Endodermal cell (in vitro differentiated cells): Measurements from ENCODE around the gene RAB4B. TPM values are rescaled to one million over a fixed set of nuclear protein-coding genes. Genes with fewer than 3 reads are reported as not detected.

ENCODE experiments used
- DNase-seq: peaks from one replicate; pipeline ENCODE4 v3.0.0-alpha.2; 2017
- H3K27ac ChIP-seq: 2 replicates; pipeline ENCODE4 v1.5.1; 2013; ENCODE audit warnings: mild to moderate bottlenecking, low read depth, low read length, moderate library complexity
- H3K27me3 ChIP-seq: 2 replicates; pipeline ENCODE4 v1.6.1; 2013; ENCODE audit warnings: mild to moderate bottlenecking, low read length, moderate library complexity; ENCODE audit not compliant: insufficient read depth, control insufficient read depth, poor library complexity, severe bottlenecking
- H3K36me3 ChIP-seq: 2 replicates; pipeline ENCODE4 v1.7.0; 2013; ENCODE audit warnings: mild to moderate bottlenecking, low read length, moderate library complexity; ENCODE audit not compliant: control insufficient read depth, insufficient read depth
- H3K4me1 ChIP-seq: one replicate; pipeline ENCODE4 v1.7.0; 2013; ENCODE audit warnings: low read length; ENCODE audit not compliant: control insufficient read depth, insufficient read depth
- H3K4me3 ChIP-seq: 2 replicates; pipeline ENCODE4 v1.5.1; 2013; ENCODE audit warnings: mild to moderate bottlenecking, low read length, moderate library complexity
- H3K9ac ChIP-seq: 2 replicates; pipeline ENCODE4 v1.6.1; 2013; ENCODE audit warnings: mild to moderate bottlenecking, low read length, moderate library complexity; ENCODE audit not compliant: poor library complexity, severe bottlenecking; ENCODE audit errors: extremely low read depth
- H3K9me3 ChIP-seq: 2 replicates; pipeline ENCODE4 v1.6.1; 2013; ENCODE audit warnings: mild to moderate bottlenecking, low read length, moderate library complexity; ENCODE audit not compliant: control insufficient read depth
- H3K27ac Mint-ChIP-seq: 2 replicates; pipeline ENCODE4 v1.8.0; 2020; ENCODE audit warnings: mixed read lengths
- H3K27me3 Mint-ChIP-seq: 2 replicates; pipeline ENCODE4 v1.8.0; 2021; ENCODE audit warnings: mild to moderate bottlenecking, mixed read lengths; ENCODE audit not compliant: insufficient read depth
- H3K36me3 Mint-ChIP-seq: 2 replicates; pipeline ENCODE4 v1.8.0; 2020; ENCODE audit warnings: low read depth, mixed read lengths
- H3K4me1 Mint-ChIP-seq: 2 replicates; pipeline ENCODE4 v1.8.0; 2020; ENCODE audit warnings: mixed read lengths
- H3K4me3 Mint-ChIP-seq: 2 replicates; pipeline ENCODE4 v1.8.0; 2020; ENCODE audit warnings: mild to moderate bottlenecking, moderate library complexity, mixed read lengths
- H3K9me3 Mint-ChIP-seq: 2 replicates; pipeline ENCODE4 v1.8.0; 2020; ENCODE audit warnings: mild to moderate bottlenecking, mixed read lengths
- WGBS, 2 experiments: methylation state at CpG; one replicate each; pipeline versions ENCODE4 v1.1.5 to v1.1.7; 2013; ENCODE audit warnings: missing lambda C conversion rate in 2 of 2, mixed read lengths in 1 of 2; ENCODE audit not compliant: insufficient coverage in 1 of 2, insufficient read length in 1 of 2; 5-methylcytosine and 5-hydroxymethylcytosine counted together
- total RNA-seq, 2 donors: library from RNA; stranded (reverse); fragmentation: NEBNext Ultra II Directional in 1 of 2; extraction: Animal tissue kit (Norgen Biotek cat#: 25700) in 1 of 2; gene quantifications; 2 replicates in 1 of 2; 3 replicates in 1 of 2; pipeline ENCODE4 v1.2.1, GENCODE V29; 2021
- TF ChIP-seq, protein P1 (sequence below): fragments of 200-600 bp; sonication (generic); conservative IDR thresholded peaks from 2 replicates; pipeline ENCODE4 v1.5.0; 2021; ENCODE audit warnings: antibody characterized with exemption, mild to moderate bottlenecking

RAB4B gene
- total RNA-seq, 2 donors from 2014 or later, result 29.2 to 34.1 TPM

DNA sequence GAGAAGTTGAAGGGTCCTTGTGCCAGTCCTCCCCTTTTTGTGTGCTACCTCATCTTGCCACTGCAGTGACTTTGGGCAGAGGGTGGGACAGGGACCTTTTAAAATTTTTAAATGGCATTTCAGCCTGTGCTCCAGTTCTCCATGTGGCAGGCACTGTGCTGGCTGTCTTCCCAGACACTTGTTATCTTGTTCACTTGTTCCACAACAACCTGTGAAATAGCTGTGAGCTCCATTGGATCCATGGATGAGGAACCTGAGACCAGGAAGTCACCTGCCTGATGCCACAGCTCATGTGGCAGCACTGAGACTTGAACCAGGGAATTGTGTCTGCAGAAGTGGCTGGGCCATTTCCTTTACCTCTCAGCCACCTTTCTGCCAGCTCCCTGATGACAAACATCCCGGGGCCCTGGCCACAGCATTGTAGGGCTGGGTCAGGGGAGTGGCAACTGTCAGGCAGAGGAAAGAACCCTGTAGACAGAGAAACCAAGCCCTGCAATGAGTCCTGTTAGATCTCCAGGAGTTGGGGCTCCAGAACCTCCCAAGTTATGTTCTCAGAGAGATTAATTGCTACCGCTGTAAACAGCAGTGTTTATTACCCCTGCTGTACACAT is 27.3 kb downstream of the RAB4B start:
- Mint-ChIP-seq H3K36me3 (peaks cover 52% of the 10 kb centered on the region), H3K4me3 (no peak overlapping the region), H3K9me3 (no peaks in the 10 kb centered on the region), H3K4me1 (peaks cover 58% of the 10 kb centered on the region), H3K27ac (peak overlapping the region; percentile 89), H3K27me3 (no peaks in the 10 kb centered on the region)
- no peak for DNase-seq
- H3K36me3 ChIP-seq, result peaks cover 88% of the 10 kb centered on the region
- H3K4me1 ChIP-seq, result peaks cover 29% of the 10 kb centered on the region
- no peak overlapping the region for H3K4me3 ChIP-seq
- TF ChIP-seq, protein P1, sequence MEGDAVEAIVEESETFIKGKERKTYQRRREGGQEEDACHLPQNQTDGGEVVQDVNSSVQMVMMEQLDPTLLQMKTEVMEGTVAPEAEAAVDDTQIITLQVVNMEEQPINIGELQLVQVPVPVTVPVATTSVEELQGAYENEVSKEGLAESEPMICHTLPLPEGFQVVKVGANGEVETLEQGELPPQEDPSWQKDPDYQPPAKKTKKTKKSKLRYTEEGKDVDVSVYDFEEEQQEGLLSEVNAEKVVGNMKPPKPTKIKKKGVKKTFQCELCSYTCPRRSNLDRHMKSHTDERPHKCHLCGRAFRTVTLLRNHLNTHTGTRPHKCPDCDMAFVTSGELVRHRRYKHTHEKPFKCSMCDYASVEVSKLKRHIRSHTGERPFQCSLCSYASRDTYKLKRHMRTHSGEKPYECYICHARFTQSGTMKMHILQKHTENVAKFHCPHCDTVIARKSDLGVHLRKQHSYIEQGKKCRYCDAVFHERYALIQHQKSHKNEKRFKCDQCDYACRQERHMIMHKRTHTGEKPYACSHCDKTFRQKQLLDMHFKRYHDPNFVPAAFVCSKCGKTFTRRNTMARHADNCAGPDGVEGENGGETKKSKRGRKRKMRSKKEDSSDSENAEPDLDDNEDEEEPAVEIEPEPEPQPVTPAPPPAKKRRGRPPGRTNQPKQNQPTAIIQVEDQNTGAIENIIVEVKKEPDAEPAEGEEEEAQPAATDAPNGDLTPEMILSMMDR, result no peak
- no peaks in the 10 kb centered on the region for H3K9me3 ChIP-seq
- 94 to 100% methylated on average over 1 to 2 of the region's 2 CpGs for WGBS, 2 experiments
- H3K27me3 ChIP-seq, result no peaks in the 10 kb centered on the region
- H3K27ac ChIP-seq, result no peak overlapping the region
- H3K9ac ChIP-seq, result no peak overlapping the region

DNA sequence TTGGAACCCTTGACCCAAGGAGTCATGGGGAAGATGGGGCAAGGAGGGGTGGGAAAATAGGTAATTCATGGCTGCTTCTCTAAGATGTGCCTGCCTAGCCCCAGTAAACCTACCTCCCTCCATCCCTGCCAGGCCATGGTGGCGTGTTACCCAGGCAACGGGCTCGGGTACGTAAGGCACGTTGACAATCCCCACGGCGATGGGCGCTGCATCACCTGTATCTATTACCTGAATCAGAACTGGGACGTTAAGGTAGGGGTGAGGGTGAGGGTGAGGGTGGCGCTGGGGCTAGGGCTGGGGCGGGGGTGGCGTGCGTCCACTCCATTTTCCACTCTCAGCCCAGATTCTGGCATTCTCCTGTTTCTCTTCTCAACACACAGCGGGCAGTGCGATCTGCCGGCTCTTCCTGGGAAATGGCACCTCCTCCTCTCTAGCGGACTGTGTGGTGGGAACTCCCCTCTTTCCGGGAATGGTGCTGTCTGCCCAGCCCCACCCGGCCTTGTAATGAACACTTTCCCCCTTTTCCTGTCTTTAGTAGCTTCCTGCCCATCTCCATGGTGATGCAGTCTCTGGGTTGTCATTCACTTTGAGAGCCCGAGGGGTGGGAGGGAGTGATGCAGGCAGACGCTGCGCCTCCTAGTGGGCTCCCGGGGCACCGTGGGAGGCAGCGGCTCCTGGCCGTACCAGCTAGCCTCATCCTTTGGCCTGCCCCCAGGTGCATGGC is 28.5 kb downstream of the RAB4B start:
- 14 to 44% methylated on average over 3 to 23 of the region's 26 CpGs for WGBS, 2 experiments
- Histone ChIP-seq H3K9me3 (no peaks in the 10 kb centered on the region), H3K4me1 (peaks cover 23% of the 10 kb centered on the region), H3K27ac (peak overlapping the region; percentile 73), H3K27me3 (no peaks in the 10 kb centered on the region), H3K4me3 (no peak overlapping the region), H3K9ac (no peak overlapping the region), H3K36me3 (peaks cover 76% of the 10 kb centered on the region)
- H3K27ac Mint-ChIP-seq, result peak overlapping the region; percentile 89
- peak; percentile 98 for DNase-seq
- no peaks in the 10 kb centered on the region for H3K9me3 Mint-ChIP-seq
- H3K4me1 Mint-ChIP-seq, result peaks cover 53% of the 10 kb centered on the region
- peaks cover 44% of the 10 kb centered on the region for H3K36me3 Mint-ChIP-seq
- H3K27me3 Mint-ChIP-seq, result peaks cover 2% of the 10 kb centered on the region
- H3K4me3 Mint-ChIP-seq, result no peak overlapping the region
- TF ChIP-seq, protein P1, result peak; percentile 94

GRCh38 chr19:40807147-40808020 is 29.3 kb downstream of the RAB4B start:
- TF ChIP-seq, protein P1, result peak; percentile 78

More at GRCh38 chr19:40807147-40808020, 29.3 kb downstream of the RAB4B start:
- Histone ChIP-seq H3K9ac (peak overlapping the region; percentile 23), H3K4me3 (no peak overlapping the region), H3K27me3 (no peaks in the 10 kb centered on the region), H3K4me1 (peaks cover 16% of the 10 kb centered on the region), H3K36me3 (peaks cover 68% of the 10 kb centered on the region), H3K9me3 (no peaks in the 10 kb centered on the region), H3K27ac (peak overlapping the region; percentile 37)
- DNase-seq, result peak; percentile 93
- 73 to 82% methylated on average over 13 to 18 of the region's 18 CpGs for WGBS, 2 experiments
- peaks cover 7% of the 10 kb centered on the region for H3K27me3 Mint-ChIP-seq
- peak overlapping the region; percentile 89 for H3K27ac Mint-ChIP-seq
- H3K9me3 Mint-ChIP-seq, result no peaks in the 10 kb centered on the region
- peaks cover 52% of the 10 kb centered on the region for H3K4me1 Mint-ChIP-seq
- H3K4me3 Mint-ChIP-seq, result no peak overlapping the region
- H3K36me3 Mint-ChIP-seq, result peaks cover 38% of the 10 kb centered on the region
